HG03108 (cell line): ENCODE results near the gene CACNA2D1.

Source experiments
- ATAC-seq: cut with Tn5 transposase; IDR thresholded peaks from one replicate; pipeline ENCODE4 v1.9.1; 2021; ENCODE audit warnings: moderate library complexity; ENCODE audit not compliant: unreplicated experiment

The CACNA2D1 gene

DNA sequence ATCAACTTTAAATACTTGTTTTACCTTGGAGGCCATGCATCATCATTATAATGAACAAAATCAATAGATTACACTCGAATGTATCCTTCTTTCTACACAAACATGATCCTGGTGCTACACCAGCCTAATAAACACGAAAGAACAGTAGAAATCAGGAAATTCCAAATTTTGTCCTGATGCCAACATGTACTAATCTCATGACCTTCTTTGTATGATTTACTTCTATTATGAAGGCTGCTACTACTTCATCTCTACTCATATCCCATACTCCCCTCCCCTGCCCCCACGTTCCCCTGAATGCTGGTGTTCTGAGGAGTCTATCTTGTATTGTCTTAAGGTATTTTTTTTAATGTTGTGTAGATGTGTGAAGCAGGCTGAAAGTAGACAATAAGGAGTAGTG is 315.0 kb downstream of the CACNA2D1 start:
- ATAC-seq, result no peak

DNA sequence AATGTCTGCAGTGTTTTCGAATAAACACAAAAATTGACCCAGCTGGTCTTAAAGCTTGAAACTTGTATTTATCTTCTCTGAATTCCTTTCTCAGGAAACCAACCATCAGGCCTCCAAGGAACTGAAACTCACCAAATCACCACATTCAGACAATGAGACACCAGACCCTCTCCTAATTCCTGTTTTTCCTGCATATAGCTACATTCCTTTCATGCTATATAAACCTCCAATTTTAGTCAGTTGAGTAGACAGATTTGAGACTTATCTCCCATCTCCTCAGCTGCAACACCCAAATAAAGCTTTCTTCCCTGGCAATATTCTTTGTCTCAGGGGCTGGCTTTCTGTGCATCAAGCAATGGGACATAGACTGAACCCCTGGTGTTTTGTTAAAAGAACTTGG is 317.0 kb downstream of the CACNA2D1 start:
- no peak for ATAC-seq

- no peak for ATAC-seq
Measured at GRCh38 chr7:82124445-82124844, 319.1 kb downstream of the CACNA2D1 start.

GRCh38 chr7:82122275-82122674 is 321.3 kb downstream of the CACNA2D1 start:
- no peak for ATAC-seq

DNA sequence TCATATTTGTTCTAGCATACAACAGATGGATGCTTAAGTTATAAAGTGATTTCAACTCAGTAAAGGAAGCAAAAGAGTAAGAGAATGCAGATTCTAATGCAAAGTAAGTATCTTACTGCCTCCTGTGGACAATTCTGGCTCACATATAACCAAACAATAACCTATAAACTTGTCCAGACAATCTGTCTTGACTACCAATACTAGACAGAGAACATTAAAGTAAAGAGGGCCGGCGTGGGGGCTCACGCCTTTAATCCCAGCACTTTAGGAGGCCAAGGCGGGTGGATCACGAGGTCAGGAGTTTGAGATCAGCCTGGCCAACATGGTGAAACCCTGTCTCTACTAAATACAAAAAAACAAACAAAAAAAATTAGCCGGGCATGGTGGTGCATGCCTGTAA is 329.3 kb downstream of the CACNA2D1 start:
- ATAC-seq, result no peak

DNA sequence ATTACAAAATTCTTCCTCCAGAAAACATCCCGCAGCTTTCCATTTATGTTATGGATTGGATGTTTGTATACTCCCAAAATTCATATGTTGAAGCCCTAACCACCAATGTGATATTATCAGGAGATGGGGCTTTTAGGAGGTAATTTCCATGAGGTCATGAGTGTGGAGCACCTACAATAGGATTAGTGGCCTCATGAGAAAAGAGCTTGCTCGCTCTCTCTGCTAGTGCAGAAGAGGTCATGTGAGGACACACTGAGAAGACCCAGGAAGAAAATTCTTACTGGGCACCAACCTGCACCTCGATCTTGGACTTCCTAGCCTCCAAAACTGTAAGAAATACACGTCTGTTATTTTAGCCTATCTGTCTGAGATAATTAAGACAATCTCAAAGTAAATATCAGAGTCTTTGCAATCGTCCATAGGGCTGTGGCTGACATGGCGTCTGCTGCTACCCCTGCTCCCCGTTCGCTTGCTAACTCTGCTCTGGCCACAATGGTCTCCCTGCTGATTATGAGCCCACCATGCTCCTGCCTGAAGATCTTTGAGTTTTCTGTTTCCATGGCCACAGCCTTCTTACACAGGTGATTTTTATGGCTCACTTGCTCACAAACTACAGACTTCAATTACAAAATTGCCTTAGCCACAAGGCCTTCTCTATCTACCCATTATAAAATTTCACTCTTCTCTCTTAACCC is 333.3 kb downstream of the CACNA2D1 start:
- no peak for ATAC-seq

DNA sequence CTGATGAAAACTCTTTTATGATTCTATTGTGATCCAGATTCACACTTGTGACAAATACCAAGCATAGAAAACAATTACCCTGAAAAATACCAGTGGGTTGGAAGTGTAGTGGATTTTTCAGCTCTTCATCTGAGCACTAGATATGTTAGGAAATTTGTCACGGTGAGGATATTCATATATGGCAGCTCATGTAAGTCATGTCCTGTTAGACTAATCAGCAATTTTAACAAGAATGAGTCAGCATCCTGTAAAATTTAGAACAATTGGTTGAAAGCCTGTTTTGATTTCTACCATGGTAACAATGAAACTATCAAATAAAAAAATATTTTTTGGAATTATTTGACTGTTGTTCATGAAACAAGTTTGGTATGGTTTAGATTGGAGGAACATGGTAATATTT is 334.3 kb downstream of the CACNA2D1 start:
- ATAC-seq, result no peak

- ATAC-seq, result no peak
Measured at GRCh38 chr7:82106201-82106600, 337.4 kb downstream of the CACNA2D1 start.

GRCh38 chr7:82105463-82105862 is 338.1 kb downstream of the CACNA2D1 start:
- no peak for ATAC-seq

DNA sequence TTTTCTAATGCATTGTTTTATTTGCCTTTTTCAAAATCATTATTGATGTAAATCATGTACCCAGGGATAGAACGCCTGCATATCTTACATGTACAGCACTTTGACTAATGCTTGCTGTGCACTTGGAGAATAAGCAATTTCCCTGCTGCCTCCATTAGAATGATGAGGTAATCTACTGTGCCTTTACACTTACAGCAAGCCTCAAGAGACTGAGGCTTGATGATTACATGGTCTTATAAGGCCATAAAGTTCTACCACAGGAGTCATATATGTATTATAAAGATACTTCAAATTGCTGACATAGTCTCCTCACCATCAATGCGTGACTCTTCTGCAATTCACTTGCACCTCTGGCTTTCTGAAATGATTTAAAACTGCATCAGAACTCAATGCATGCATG is 345.2 kb downstream of the CACNA2D1 start:
- no peak for ATAC-seq

DNA sequence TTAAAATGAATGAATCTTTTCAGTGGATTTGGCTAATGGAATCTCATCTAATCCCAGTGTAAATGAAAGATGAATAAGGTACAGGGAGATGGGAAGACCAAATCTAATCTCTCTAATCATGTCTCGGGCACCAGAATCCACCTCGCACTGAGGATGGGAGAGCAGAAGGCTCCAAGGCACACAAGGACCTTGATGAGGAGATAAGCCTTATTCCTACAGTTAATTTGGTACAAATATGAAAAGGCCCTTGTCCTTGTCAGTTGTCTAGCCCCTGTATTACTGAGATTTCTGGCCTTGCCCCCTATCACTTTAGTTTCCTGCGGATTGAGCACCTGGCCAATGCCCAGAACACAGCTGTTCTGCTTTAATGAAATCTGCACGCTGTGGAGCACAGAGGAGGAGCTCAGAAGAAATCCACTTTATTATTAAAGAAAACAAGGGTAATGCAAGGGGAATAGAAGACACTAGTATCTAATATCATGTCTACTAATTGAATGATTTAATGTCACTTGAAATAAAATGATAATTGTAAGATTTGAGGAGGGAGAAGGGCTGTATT is 352.4 kb downstream of the CACNA2D1 start:
- ATAC-seq, result no peak

DNA sequence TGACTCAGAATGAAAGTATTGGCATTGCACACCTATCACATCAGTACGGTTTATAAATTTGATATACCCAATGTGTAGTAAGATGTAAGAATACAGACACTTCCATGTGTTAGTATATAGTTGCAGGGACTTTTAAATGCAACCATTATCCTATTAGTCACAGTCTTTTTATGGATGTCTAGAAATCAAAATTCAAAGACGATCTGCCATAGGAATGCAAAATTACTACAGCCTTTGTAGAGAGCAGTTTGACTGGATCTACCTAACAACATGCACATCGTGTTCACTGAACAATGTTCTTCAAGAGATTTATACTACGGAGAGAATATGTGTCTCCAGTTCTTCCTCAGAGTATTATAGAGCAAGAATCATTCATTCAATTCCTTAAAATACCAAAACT is 356.5 kb downstream of the CACNA2D1 start:
- no peak for ATAC-seq

- ATAC-seq, result no peak
Measured at GRCh38 chr7:82085116-82085515, 358.5 kb downstream of the CACNA2D1 start.

GRCh38 chr7:82081644-82082224 is 361.8 kb downstream of the CACNA2D1 start:
- ATAC-seq, result no peak

DNA sequence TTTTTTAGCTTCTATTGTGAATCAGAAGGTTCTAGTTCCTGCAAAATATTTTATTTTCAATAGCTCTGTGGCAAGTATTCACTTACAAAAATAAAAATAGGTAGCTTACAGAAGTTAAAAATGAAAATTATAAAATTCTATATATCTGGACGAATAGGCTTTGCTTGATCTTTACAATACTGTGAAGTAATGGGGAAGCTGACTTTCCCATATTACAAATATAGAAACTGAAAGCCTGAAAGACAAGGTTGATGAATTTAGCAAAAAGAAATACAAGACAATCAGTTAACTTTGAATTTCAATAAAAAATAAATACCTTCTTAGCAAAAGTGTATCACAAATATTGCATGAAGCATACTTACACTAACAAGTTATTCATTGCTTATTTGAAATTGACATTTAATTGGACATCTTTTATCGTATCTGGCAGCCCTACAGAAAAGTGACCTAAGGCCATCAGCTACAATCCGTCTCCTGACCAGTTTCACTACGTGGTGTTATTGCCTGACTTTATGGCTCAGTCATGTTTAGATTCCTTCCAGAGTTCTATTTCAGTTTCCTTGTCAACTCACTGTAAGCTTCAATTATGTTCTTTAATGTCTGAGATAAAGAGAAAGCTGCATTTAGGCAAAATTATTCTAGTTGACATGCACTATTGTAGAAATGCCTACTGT is 363.2 kb downstream of the CACNA2D1 start:
- no peak for ATAC-seq

DNA sequence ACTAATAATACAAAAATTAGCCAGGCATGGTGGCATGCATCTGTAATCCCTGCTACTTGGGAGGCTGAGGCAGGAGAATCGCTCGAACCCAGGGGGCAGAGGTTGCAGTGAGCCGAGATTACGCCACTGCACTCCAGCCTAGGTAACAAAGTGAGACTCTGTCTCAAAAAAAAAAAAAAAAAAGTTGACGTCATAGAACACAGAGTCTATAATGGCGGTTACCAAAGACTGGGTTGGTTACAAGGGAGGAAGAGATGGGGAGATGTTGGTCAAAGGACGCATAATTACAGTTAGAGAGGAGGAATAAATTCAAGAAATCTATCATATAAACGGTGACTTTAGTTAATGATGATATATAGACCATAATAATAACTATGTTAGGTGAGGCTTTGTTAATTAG is 364.1 kb downstream of the CACNA2D1 start:
- no peak for ATAC-seq

DNA sequence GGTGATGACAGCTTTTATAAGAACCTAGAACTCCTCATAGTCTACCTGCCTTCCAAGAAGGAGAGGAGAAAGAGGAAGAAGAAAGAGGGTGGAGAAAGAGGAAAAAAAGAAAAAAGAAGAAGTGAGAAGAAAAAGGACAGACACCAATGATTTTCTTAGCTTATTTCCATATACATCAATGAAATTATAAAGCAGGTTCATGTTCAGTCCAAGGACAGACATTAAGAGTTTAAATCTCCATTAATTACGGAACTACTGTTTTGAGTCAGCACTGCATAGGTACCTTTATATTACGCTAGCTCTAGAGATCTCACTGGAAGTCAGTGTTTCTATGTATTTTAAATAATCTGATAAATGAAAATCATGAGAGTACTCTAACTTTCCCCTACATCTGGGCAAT is 364.8 kb downstream of the CACNA2D1 start:
- no peak for ATAC-seq

DNA sequence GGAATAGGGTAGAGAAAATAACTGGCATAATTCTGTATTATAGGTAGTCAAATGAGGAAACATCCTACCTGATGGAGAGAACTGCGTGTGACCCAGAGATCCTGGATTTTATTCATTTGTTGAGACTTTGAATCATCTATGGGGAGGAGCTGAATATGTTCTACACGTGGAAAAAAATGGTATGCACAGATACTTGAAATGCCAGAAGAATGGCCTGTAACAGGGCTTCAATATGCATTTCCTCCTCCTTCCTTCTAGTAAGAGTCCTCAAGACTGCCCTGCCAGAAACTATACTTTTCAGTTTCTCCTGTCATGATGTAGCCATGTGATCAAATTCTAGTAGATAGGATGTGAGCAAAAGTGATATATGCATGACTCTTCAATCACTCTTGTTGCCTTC is 372.1 kb downstream of the CACNA2D1 start:
- ATAC-seq, result no peak

GRCh38 chr7:82067628-82068264 is 375.8 kb downstream of the CACNA2D1 start:
- ATAC-seq, result no peak

- no peak for ATAC-seq
Measured at GRCh38 chr7:82057476-82057875, 386.1 kb downstream of the CACNA2D1 start.

DNA sequence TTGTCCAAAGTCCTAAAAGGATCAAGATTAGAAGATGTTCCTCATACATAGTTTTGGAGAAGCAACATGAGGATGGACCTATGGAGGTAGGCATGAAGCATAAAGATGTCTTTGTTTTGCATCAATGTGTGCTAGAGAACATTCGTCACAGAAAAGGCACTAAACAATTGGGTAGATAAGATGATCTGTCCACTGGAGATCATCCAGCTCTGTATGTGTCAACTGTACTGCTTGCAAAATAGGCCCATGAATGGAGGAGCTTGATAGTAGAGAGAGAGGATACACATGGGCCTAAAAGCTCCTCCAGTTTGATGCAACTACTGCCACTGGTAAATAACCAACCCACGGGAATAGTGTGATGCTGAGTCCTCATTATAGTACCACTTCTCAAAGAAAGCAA is 387.3 kb downstream of the CACNA2D1 start:
- ATAC-seq, result no peak

GRCh38 chr7:82054544-82054943 is 389.0 kb downstream of the CACNA2D1 start:
- no peak for ATAC-seq
